BE2C (cell line): Measurements from ENCODE around the gene FHL3.

Source experiments
- DNase-seq: peaks from one replicate; pipeline ENCODE4 v3.0.0-alpha.2; 2020
- H3K27me3 ChIP-seq: fragments of 250-450 bp; sonication (Bioruptor Pico); 2 replicates; pipeline ENCODE4 v1.5.1; 2020; ENCODE audit warnings: mild to moderate bottlenecking
- H3K36me3 ChIP-seq: fragments of 250-450 bp; sonication (Bioruptor Pico); 2 replicates; pipeline ENCODE4 v1.5.1; 2020; ENCODE audit warnings: mild to moderate bottlenecking
- H3K4me1 ChIP-seq: fragments of 250-450 bp; sonication (Bioruptor Pico); 2 replicates; pipeline ENCODE4 v1.5.1; 2020
- H3K4me3 ChIP-seq: 2 replicates; pipeline ENCODE4 v1.5.1; 2011; ENCODE audit warnings: low read depth, low read length
- H3K9me3 ChIP-seq: fragments of 250-450 bp; sonication (Bioruptor Pico); 2 replicates; pipeline ENCODE4 v1.5.1; 2020
- TF ChIP-seq, protein P1 (sequence below): IDR thresholded peaks from 2 replicates; pipeline ENCODE4 v1.5.1; 2012; ENCODE audit warnings: mild to moderate bottlenecking, low read depth, low read length

The FHL3 gene

DNA sequence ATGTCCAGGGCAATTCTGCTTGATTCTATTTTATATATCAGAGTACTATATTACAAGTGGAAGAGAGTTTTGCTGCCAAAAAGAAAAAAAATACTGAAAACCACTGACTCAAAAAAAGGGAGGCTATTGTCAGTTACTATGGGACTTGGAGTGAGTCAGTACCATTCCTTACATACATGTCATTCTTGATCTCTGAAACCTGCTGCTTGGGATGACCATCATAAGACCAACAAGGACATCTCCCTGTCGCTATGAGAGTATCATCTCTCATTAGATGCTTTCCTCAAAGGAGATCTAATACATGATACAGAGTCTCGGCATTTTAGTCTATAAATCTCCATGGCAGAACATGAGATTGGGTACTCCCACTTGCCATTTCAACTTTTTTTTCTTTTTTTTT, 46.6 kb downstream of the FHL3 start:
- Histone ChIP-seq H3K4me3 (no peak overlapping the region), H3K36me3 (no peaks in the 10 kb centered on the region), H3K4me1 (no peaks in the 10 kb centered on the region), H3K9me3 (no peaks in the 10 kb centered on the region), H3K27me3 (no peaks in the 10 kb centered on the region)
- DNase-seq: no peak
- TF ChIP-seq, protein P1, sequence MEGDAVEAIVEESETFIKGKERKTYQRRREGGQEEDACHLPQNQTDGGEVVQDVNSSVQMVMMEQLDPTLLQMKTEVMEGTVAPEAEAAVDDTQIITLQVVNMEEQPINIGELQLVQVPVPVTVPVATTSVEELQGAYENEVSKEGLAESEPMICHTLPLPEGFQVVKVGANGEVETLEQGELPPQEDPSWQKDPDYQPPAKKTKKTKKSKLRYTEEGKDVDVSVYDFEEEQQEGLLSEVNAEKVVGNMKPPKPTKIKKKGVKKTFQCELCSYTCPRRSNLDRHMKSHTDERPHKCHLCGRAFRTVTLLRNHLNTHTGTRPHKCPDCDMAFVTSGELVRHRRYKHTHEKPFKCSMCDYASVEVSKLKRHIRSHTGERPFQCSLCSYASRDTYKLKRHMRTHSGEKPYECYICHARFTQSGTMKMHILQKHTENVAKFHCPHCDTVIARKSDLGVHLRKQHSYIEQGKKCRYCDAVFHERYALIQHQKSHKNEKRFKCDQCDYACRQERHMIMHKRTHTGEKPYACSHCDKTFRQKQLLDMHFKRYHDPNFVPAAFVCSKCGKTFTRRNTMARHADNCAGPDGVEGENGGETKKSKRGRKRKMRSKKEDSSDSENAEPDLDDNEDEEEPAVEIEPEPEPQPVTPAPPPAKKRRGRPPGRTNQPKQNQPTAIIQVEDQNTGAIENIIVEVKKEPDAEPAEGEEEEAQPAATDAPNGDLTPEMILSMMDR: no peak

DNA sequence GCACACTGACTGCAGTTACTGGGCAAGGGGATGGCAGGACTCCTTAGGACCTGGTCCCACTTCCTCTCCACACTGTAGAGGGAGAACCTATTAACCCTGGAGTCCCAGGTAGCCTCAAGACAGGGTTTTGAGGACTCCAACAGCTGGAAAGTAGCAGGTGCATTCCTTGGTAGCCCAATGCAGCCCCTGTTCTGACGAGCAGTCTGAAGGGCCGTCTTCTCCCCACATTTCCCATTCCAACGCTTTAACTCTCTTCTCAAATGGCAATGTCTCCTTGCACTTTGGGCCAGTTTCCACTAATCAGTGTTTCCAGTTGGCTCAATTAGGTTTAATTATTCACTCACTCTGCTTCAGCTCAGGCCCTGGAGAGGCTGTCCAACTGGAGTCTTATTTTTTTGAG, 49.6 kb downstream of the FHL3 start:
- TF ChIP-seq, protein P1: no peak
- no peak for DNase-seq
- H3K36me3 ChIP-seq: no peaks in the 10 kb centered on the region

DNA sequence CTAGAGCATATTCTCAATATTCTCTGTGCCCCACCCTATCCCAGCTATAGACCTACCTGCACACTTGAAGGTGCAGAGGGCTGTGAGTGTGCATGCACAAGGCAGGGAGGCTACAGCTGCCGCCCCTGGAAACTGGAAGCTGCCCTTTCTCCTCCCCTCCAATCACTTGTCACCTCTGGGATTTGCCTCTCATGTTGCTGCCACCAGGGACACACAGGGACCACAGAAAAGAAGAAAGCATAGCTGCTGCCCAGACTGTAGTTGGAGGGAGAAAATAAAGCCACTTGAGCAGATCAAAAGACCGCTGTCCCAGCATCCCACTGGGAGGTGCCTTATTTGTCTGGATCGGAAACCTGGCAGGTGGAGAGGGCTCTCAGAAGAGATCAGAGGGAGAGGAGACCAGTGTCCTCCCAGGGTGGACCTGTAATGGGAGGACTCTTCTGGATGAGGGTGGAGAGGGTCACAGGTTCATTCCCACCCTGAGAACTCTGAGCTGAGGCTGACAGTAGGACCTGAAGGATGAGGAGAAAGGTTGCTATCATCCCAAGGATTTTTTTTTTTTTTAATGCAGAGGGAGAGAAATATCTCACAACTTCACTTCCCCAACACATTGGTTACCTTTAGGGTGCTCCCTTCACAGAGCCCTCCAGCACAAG, 50.9 kb downstream of the FHL3 start:
- H3K27me3 ChIP-seq: no peaks in the 10 kb centered on the region
- no peaks in the 10 kb centered on the region for H3K4me1 ChIP-seq
- DNase-seq: no peak
- H3K36me3 ChIP-seq: no peaks in the 10 kb centered on the region
- TF ChIP-seq, protein P1: no peak
- no peak overlapping the region for H3K4me3 ChIP-seq
- no peaks in the 10 kb centered on the region for H3K9me3 ChIP-seq

More for the DNA sequence above, 49.6 kb downstream of the FHL3 start:
- Histone ChIP-seq H3K27me3 (no peaks in the 10 kb centered on the region), H3K9me3 (no peaks in the 10 kb centered on the region), H3K4me3 (no peak overlapping the region), H3K4me1 (no peaks in the 10 kb centered on the region)

DNA sequence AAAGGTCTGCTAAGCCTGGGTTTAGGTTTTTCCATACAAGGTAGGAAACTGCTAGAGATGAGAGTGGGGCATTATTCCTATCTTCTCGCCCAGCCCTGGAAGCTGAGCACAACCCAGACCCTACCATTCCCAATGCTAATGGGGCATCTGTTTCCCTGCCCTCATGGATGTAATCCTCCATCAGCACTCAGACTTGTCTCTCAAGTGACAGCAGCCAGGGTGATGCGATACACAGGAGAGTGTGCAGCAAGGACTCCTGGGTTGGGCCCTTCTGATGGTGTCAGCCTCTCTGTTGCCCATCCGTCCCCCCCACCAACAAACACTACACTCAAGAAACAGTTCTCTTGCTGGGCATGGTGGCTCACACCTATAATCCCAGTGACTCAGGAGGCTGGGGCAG, 52.6 kb downstream of the FHL3 start:
- Histone ChIP-seq H3K36me3 (no peaks in the 10 kb centered on the region), H3K4me3 (no peak overlapping the region), H3K27me3 (no peaks in the 10 kb centered on the region), H3K4me1 (no peaks in the 10 kb centered on the region), H3K9me3 (no peaks in the 10 kb centered on the region)
- TF ChIP-seq, protein P1: no peak
- no peak for DNase-seq

DNA sequence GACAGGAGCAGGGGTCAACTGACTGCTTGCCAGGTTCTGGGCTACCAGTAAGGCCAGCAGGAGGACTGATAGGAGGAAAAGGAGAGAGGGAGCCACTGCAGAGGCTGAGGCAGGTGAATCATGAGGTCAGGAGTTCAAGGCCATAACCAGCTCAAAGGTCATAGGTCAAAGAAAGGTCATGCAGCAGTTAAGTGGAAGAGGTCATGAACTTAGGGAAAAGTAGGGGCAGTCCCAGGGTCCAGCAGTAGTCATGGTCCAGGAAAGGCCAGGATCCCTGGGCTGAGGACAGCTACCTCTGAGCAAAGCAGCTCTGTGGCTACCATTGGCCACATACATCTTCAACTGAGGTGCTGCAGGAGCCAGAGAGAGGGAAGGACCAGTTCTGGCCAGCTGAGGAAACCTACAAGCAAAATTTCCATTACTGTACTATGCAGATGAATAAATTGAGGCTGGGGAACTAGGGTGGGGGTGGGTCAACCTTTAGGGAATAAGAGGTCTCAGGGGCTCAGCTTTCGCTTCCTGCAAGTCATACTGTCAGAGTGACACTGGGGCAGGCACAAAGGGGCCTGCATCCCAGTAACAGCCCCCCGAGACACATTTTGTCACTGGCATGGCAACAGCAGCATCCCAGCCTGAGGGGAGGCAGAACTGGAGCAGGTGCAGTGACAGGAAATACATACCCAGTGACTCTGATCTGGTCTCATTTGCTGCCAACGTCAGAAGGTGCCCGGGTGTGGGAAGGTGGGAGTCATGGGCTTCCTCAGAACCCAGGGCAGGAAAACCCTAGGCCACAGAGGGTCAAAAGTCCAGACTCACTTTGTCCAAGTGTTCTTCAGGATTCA, 53.3 kb downstream of the FHL3 start:
- Histone ChIP-seq H3K9me3 (no peaks in the 10 kb centered on the region), H3K27me3 (no peaks in the 10 kb centered on the region), H3K4me1 (no peaks in the 10 kb centered on the region), H3K36me3 (no peaks in the 10 kb centered on the region), H3K4me3 (no peak overlapping the region)
- no peak for DNase-seq
- TF ChIP-seq, protein P1: no peak
